Measurements from ENCODE around the gene NPHP3.
"Not testable (repeated sequence)": the region's sequence is repeated elsewhere in the genome, so short reads cannot be mapped to it uniquely, and the experiment has no call there.

Gene NPHP3

GRCh38 chr3:132650153-132650552 is 72.1 kb downstream of the NPHP3 start:
- no peak for DNase-seq (ENCODE audit: low read depth in 2 of 3, low spot score in 2 of 3)

GRCh38 chr3:132645058-132645457 is 77.2 kb downstream of the NPHP3 start:
- DNase-seq (ENCODE audit: low read depth in 2 of 3, low spot score in 2 of 3), result no peak

- no peak for DNase-seq (ENCODE audit: low read depth in 2 of 3, low spot score in 2 of 3)
Observed at GRCh38 chr3:132643366-132643765, 78.8 kb downstream of the NPHP3 start.

GRCh38 chr3:132642539-132642847 is 79.7 kb downstream of the NPHP3 start:
- DNase-seq (ENCODE audit: low read depth in 2 of 3, low spot score in 2 of 3), result no peak

GRCh38 chr3:132641837-132642538 is 80.2 kb downstream of the NPHP3 start:
- DNase-seq (ENCODE audit: low read depth in 2 of 3, low spot score in 2 of 3), result no peak

- DNase-seq (ENCODE audit: low read depth in 2 of 3, low spot score in 2 of 3), result not testable (repeated sequence)
Observed at GRCh38 chr3:132641427-132641826, 80.8 kb downstream of the NPHP3 start.

GRCh38 chr3:132638706-132639105 is 83.5 kb downstream of the NPHP3 start:
- DNase-seq (ENCODE audit: low read depth in 2 of 3, low spot score in 2 of 3), result no peak

GRCh38 chr3:132637590-132637989 is 84.6 kb downstream of the NPHP3 start:
- no peak for DNase-seq (ENCODE audit: low read depth in 2 of 3, low spot score in 2 of 3)

- DNase-seq (ENCODE audit: low read depth in 2 of 3, low spot score in 2 of 3), result no peak
Observed at GRCh38 chr3:132635052-132635451, 87.2 kb downstream of the NPHP3 start.
